ENCODE data around the gene HMHB1. TPM values are rescaled to one million over a fixed set of nuclear protein-coding genes. Genes with fewer than 3 reads are reported as not detected.

The HMHB1 gene
- not detected for total RNA-seq

DNA sequence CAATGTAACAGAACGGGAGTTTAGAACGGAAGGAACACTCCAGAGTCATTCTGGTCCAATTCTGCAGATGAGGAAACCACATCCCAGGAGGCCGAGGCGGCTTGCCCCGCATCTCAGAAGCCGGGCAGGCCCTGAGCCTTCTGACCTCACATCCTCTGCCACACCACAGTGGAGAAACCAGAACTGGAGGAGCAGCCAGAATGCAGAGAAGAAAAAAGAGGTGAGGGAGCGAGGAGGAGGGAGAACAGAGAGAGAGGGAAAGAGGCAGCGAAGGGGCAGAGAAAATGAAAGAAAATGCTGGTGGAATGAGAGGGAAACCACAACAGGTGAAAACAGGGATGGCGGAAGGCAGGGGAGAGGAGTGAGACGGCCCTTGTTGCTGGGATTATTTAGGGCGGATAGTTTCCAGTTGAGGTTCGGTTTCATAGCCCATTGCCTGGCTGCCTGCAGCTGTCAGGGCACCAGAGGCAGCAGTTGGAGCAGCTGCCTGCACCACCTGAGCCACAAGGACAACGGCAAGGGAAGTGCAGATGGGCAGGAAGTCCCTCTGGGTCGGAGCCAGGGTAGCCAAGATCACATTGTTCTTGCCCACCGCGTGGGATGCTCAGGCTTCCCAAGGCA is at the start of gene HMHB1:
Gene HMHB1 (plus strand): TSS at position 77 of the 621 bp plus-strand sequence.
- peak in 1 of 3 donors; percentile 59 for DNase-seq (ENCODE audit: low read depth in 2 of 3, low spot score in 2 of 3)

DNA sequence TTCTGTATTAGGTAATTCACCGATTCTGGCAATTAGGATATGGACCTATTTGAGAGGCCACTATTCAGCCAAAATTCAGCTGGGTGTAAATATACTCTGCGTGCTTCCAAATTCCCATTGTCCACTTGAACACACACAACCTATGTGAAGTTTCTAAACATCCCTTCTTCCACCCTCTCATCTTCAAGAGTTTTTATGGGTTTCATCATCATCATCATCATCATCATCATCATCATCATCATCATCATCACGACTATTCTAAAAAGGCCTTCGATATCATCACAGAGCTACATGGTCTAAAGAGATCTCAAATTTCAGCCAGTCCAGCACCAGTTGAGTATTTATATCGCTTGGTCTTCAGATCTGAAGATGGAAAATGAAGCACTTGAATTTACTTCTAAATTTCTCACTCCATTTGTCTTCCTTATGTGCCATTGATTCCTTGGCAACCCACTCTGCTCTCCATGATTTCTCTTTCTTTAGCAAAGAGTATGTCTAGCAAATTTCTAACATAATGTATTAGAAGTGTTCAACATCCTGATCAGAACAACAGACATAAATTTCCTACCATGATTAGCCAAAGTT is 49.2 kb upstream of the HMHB1 start:
- DNase-seq (ENCODE audit: low read depth in 2 of 3, low spot score in 2 of 3): no peak

GRCh38 chr5:143767162-143767561 is 44.8 kb upstream of the HMHB1 start:
- DNase-seq (ENCODE audit: low read depth in 2 of 3, low spot score in 2 of 3): no peak

DNA sequence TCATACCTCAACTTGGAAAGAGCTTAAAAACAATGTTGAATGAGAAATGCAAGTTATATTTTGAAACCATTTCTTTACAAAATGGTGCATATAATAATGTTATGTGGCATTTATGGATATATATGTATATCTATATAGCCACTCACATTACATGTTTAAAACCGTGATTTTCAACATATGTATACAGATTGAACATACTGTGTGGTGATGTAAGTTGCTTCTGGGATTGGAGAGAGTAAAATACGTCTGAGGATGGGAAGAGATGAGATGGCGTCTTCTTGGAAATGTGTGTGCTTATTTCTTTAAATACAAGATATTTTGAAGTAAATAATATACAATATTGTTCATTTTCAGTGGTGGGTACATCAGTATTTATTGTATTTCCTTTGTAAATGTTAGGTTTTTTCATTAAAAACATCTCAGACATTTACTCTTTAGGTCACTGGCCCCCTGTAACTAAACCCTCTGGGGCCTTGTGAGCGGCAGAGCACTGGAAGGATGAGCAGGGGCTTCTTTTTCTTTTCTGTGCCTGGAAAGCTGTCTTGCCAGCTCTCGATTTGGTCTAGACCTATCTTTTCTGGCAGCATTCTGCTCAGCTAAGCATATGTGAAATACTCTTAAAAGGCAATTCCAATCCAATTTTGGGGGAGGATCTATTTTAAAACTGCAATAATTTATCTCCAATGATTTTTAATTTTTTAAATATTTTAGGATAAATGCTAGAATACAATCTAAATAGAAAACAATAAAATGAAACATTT is 42.8 kb upstream of the HMHB1 start:
- no peak for DNase-seq (ENCODE audit: low read depth in 2 of 3, low spot score in 2 of 3)

- no peak for DNase-seq (ENCODE audit: low read depth in 2 of 3, low spot score in 2 of 3)
These were observed 41.5 kb upstream of the HMHB1 start for GRCh38 chr5:143770450-143770849.

GRCh38 chr5:143771189-143771588 is 40.8 kb upstream of the HMHB1 start:
- no peak for DNase-seq (ENCODE audit: low read depth in 2 of 3, low spot score in 2 of 3)

- no peak for DNase-seq (ENCODE audit: low read depth in 2 of 3, low spot score in 2 of 3)
These were observed 40.4 kb upstream of the HMHB1 start for GRCh38 chr5:143771602-143772001.

DNA sequence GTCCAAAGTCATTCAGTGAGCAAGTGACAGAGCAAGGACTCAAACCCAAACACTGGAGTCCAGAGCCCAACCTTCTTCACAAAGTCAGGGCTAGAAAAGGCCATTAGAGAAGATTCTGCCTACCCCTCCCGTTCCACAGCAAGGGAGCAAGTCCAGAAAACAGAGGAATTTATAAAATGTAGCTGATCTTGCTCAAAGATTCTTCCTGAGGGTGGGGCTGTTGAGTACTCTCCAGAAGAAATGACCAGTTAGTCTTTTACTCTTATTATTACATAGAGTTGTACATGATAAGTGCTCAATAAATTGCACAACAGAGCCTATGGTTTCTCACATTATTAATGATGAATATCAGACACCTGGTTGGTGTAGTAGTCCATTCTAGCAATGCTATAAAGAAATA is 39.3 kb upstream of the HMHB1 start:
- DNase-seq (ENCODE audit: low read depth in 2 of 3, low spot score in 2 of 3): no peak

GRCh38 chr5:143775258-143775657 is 36.7 kb upstream of the HMHB1 start:
- DNase-seq (ENCODE audit: low read depth in 2 of 3, low spot score in 2 of 3): peak in 1 of 3 donors; percentile 58

GRCh38 chr5:143776951-143777350 is 35.0 kb upstream of the HMHB1 start:
- no peak for DNase-seq (ENCODE audit: low read depth in 2 of 3, low spot score in 2 of 3)

GRCh38 chr5:143779506-143779905 is 32.5 kb upstream of the HMHB1 start:
- no peak for DNase-seq (ENCODE audit: low read depth in 2 of 3, low spot score in 2 of 3)

GRCh38 chr5:143781993-143782520 is 29.9 kb upstream of the HMHB1 start:
- peak in 1 of 3 donors; percentile 23 for DNase-seq (ENCODE audit: low read depth in 2 of 3, low spot score in 2 of 3)

DNA sequence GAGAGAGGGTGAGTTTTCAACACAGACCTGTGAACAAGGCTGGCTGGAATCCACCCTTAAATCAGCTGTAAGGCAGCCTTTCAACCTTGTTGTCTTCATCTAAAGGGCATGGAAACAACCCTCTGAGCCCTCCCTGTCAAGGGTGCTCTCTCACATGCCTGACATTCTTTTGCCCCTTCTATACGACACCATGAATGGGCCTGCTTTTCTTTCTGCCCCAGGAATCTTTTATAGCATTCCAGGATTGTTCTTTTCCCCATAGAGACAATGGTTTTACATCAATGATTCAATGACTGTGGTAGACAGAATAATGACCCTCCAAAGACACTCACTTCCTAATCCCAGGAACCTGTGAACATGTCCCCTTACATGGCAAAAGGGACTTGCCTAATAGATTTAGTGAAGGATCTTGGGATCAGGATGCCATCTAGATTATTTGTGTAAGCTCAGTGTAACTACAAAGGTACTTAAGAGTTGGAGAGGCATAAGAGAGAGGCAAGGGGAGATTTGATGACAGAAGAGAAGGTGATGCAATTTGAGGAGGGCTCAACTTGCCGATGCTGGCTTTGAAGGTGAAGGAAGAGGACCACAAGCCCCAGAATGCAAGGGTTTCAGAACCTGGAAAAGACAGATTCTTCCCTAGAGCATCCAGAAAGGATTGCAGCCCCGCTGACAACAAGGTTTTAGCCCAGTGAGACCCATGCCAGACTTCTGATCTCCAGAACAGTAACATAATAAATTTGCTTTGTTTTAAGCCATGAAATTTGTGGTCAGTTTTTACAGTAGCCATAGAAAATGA is 29.2 kb upstream of the HMHB1 start:
- DNase-seq (ENCODE audit: low read depth in 2 of 3, low spot score in 2 of 3): no peak

DNA sequence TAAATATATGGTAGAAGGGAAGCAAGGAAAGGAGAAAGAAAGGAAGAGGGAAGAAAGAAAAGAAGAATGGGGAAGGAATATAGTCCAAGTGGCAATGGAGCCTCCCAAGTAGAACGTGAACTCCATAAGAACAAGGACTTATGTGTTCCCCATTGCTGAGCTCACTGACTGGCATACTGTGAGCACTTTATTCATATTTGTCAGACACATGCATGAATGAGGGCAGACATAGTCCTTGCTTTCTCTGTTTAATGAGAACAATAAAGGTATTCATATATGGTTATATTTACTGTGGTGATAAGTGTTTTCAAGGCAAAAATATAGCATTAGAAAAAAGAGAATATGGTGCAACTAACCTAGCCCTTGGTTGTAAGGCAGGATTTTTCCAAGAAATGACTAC is 23.6 kb upstream of the HMHB1 start:
- DNase-seq (ENCODE audit: low read depth in 2 of 3, low spot score in 2 of 3): no peak

DNA sequence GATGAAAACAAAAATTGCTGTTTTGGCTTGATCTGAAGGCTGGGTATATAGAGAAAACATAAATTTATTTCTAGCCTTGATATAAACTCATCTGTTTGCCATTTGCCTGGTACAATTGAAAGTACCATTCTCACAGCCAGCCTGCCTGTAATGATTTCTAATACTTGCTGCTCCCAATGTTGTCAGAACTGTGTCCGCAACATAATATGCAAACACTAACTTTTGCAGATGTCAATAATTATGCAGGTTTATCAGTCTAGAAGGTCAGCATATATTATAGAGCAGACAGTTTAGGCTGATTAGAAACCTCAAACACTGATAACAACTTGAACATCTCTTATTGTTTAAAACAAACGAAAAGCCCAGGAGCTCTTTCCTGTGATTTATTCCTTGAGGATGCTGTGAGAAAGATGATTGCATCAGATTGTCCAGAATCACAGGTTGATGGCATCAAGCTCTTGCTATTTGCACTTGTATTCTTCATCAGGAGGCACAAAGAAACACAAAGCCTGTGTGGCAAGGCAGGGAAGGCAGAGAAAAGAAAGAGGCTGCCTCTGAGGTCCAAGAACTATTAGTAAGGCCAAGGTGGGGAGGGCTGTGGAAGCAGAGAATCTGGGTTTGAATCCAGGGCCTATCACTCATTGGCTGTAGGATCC is 21.4 kb upstream of the HMHB1 start:
- no peak for DNase-seq (ENCODE audit: low read depth in 2 of 3, low spot score in 2 of 3)

GRCh38 chr5:143791848-143792731 is 19.9 kb upstream of the HMHB1 start:
- DNase-seq (ENCODE audit: low read depth in 2 of 3, low spot score in 2 of 3): peak in 1 of 3 donors; percentile 56

DNA sequence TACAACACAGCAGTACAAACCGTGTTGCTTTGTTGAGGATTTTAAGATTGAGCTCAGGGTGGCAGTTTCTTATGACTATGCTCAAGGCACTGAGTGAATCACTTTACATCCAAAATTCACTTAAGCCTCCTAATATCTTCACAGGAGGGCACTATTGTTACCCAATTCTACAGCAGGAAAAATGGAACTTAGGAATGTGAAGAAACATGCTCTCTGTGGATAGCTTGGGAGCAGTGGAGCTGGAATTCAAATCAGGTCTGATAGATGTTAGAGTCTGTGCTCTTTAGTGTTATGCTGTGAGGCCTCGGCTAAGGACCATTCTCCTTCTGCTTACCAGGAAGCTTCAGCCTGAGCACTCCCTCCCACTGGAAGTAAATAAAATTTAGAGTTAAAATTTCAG is 18.7 kb upstream of the HMHB1 start:
- no peak for DNase-seq (ENCODE audit: low read depth in 2 of 3, low spot score in 2 of 3)

GRCh38 chr5:143796125-143796524 is 15.8 kb upstream of the HMHB1 start:
- DNase-seq (ENCODE audit: low read depth in 2 of 3, low spot score in 2 of 3): no peak

- DNase-seq (ENCODE audit: low read depth in 2 of 3, low spot score in 2 of 3): peak in 1 of 3 donors; percentile 8
These were observed 15.2 kb upstream of the HMHB1 start for GRCh38 chr5:143796753-143797152.

Data from hematopoietic multipotent progenitor cell (in vitro differentiated cells).